ENCODE measurements around the gene LHFPL3. TPM values are rescaled to one million over a fixed set of nuclear protein-coding genes. Genes with fewer than 3 reads are reported as not detected.

LHFPL3 gene
- total and polyA plus RNA-seq, 2 experiments from 2014 or later, result 0.24 TPM; not detected in 1

GRCh38 chr7:104367926-104368325, 39.5 kb downstream of the LHFPL3 start:
- Mint-ChIP-seq H3K27me3 (ENCODE audit: insufficient read depth, low read depth, poor library complexity) (no peaks in the 10 kb centered on the region), H3K27ac (no peak overlapping the region), H3K4me1 (peaks cover 30% of the 10 kb centered on the region; the same call in 2 of the 3 replicates), H3K4me3 (no peak overlapping the region), H3K9me3 (no peaks in the 10 kb centered on the region), H3K36me3 (ENCODE audit: low read depth) (no peaks in the 10 kb centered on the region)
- no peak overlapping the region for H3K4me2 ChIP-seq
- no peaks in the 10 kb centered on the region for H3K79me2 ChIP-seq (replicated peaks; ENCODE audit: insufficient read depth)
- peaks cover 22% of the 10 kb centered on the region for H3K4me1 ChIP-seq (ENCODE audit: insufficient read depth)
- H3K4me3 ChIP-seq, result no peak overlapping the region
- DNase-seq (ENCODE audit: low spot score), result no peak
- no peak for ATAC-seq
- TF ChIP-seq NANOG (IDR thresholded peaks at IDR 0.05; ENCODE audit: borderline replicate concordance) (no peak), STAT1 (IDR thresholded peaks at IDR 0.05; ENCODE audit: unreplicated experiment) (no peak), EZH2phosphoT487 (IDR thresholded peaks at IDR 0.05; ENCODE audit: unreplicated experiment) (no peak)
- 0 out of 2 replicates have a peak, but pooled peaks cover 2% of the 10 kb centered on the region for H3F3A ChIP-seq (replicated peaks; ENCODE audit: low read depth)
- H4K20me1 ChIP-seq (replicated peaks; ENCODE audit: insufficient read depth), result no peaks in the 10 kb centered on the region
- no peaks in the 10 kb centered on the region for H3K27me3 ChIP-seq (ENCODE audit: insufficient read depth)
- H3K27ac ChIP-seq (ENCODE audit: low read depth), result no peak overlapping the region
- H3K9me2 ChIP-seq (ENCODE audit: insufficient read depth), result no peaks in the 10 kb centered on the region
- no peaks in the 10 kb centered on the region for H3K36me3 ChIP-seq (ENCODE audit: insufficient read depth)
- peak overlapping the region; percentile 77 for H2AFZ ChIP-seq

GRCh38 chr7:104371216-104371979, 43.0 kb downstream of the LHFPL3 start:
- no peak overlapping the region for H3K4me2 ChIP-seq
- H2AFZ ChIP-seq, result no peak overlapping the region
- peaks cover 21% of the 10 kb centered on the region; the same call in 2 of the 3 replicates for H3K4me1 Mint-ChIP-seq
- H4K20me1 ChIP-seq (replicated peaks; ENCODE audit: insufficient read depth), result no peaks in the 10 kb centered on the region
- no peaks in the 10 kb centered on the region for H3K27me3 Mint-ChIP-seq (ENCODE audit: insufficient read depth, low read depth, poor library complexity)
- peaks cover 15% of the 10 kb centered on the region for H3K4me1 ChIP-seq (ENCODE audit: insufficient read depth)
- no peak overlapping the region for H3K4me3 ChIP-seq
- no peaks in the 10 kb centered on the region for H3K36me3 ChIP-seq (ENCODE audit: insufficient read depth)
- H3F3A ChIP-seq (replicated peaks; ENCODE audit: low read depth), result no peaks in the 10 kb centered on the region
- no peaks in the 10 kb centered on the region for H3K79me2 ChIP-seq (replicated peaks; ENCODE audit: insufficient read depth)
- H3K27me3 ChIP-seq (ENCODE audit: insufficient read depth), result no peaks in the 10 kb centered on the region
- H3K27ac Mint-ChIP-seq, result no peak overlapping the region
- no peak for ATAC-seq
- H3K27ac ChIP-seq (ENCODE audit: low read depth), result no peak overlapping the region
- no peaks in the 10 kb centered on the region for H3K9me2 ChIP-seq (ENCODE audit: insufficient read depth)
- no peak for TF ChIP-seq CREB1 (CRISPR knock-in tag; IDR thresholded peaks at IDR 0.05; ENCODE audit: low read depth)
- no peak for TF ChIP-seq EZH2phosphoT487 (IDR thresholded peaks at IDR 0.05; ENCODE audit: unreplicated experiment)
- TF ChIP-seq JUNB (IDR thresholded peaks at IDR 0.05; ENCODE audit: unreplicated experiment), result no peak
- TF ChIP-seq POLR2AphosphoS5 (IDR thresholded peaks at IDR 0.05; ENCODE audit: low read depth), result no peak
- no peak for TF ChIP-seq EZH2 (IDR thresholded peaks at IDR 0.05; ENCODE audit: low read depth, unreplicated experiment)
- TF ChIP-seq REST (IDR thresholded peaks at IDR 0.05; ENCODE audit: unreplicated experiment), result no peak
- TF ChIP-seq ETS1 (IDR thresholded peaks at IDR 0.05), result no peak
- no peak for TF ChIP-seq NANOG (IDR thresholded peaks at IDR 0.05; ENCODE audit: borderline replicate concordance)
- TF ChIP-seq CTCF (conservative IDR thresholded peaks at IDR 0.05; ENCODE audit: low read depth in 2 of 2), result no peak
- DNase-seq (ENCODE audit: low spot score), result no peak
- no peaks in the 10 kb centered on the region for H3K36me3 Mint-ChIP-seq (ENCODE audit: low read depth)
- H3K4me3 Mint-ChIP-seq, result no peak overlapping the region
- no peaks in the 10 kb centered on the region for H3K9me3 Mint-ChIP-seq
